ENCODE results near the gene ARAP1. TPM values are rescaled to one million over a fixed set of nuclear protein-coding genes. Genes with fewer than 3 reads are reported as not detected.

The ARAP1 gene
- polyA plus RNA-seq, 1 donor from 2014 or later, result 3.5 TPM

- no peak overlapping the region for H3K9ac ChIP-seq (ENCODE audit: low read length)
- H3K4me2 ChIP-seq (ENCODE audit: low read length), result no peak overlapping the region
- no peaks in the 10 kb centered on the region for H3K9me3 ChIP-seq (ENCODE audit: low read length)
- no peak overlapping the region for H2AFZ ChIP-seq (ENCODE audit: low read depth, low read length)
- no peaks in the 10 kb centered on the region for H3F3A ChIP-seq (ENCODE audit: insufficient read depth, low read length, poor library complexity, severe bottlenecking)
- TF ChIP-seq EZH2 (IDR thresholded peaks at IDR 0.05; ENCODE audit: borderline replicate concordance, insufficient read depth, low read length, poor library complexity, severe bottlenecking), result no peak
- TF ChIP-seq REST (IDR thresholded peaks at IDR 0.05; ENCODE audit: borderline replicate concordance), result no peak
- TF ChIP-seq MXI1 (conservative IDR thresholded peaks at IDR 0.05; ENCODE audit: poor library complexity, severe bottlenecking), result no peak
- TF ChIP-seq SMC3 (conservative IDR thresholded peaks at IDR 0.05; ENCODE audit: poor library complexity), result no peak
- no peak for TF ChIP-seq POLR2AphosphoS5 (IDR thresholded peaks at IDR 0.05)
- TF ChIP-seq TAF1 (IDR thresholded peaks at IDR 0.05; ENCODE audit: low read depth), result no peak
- no peak for TF ChIP-seq RAD21 (conservative IDR thresholded peaks at IDR 0.05)
- TF ChIP-seq, protein P1, sequence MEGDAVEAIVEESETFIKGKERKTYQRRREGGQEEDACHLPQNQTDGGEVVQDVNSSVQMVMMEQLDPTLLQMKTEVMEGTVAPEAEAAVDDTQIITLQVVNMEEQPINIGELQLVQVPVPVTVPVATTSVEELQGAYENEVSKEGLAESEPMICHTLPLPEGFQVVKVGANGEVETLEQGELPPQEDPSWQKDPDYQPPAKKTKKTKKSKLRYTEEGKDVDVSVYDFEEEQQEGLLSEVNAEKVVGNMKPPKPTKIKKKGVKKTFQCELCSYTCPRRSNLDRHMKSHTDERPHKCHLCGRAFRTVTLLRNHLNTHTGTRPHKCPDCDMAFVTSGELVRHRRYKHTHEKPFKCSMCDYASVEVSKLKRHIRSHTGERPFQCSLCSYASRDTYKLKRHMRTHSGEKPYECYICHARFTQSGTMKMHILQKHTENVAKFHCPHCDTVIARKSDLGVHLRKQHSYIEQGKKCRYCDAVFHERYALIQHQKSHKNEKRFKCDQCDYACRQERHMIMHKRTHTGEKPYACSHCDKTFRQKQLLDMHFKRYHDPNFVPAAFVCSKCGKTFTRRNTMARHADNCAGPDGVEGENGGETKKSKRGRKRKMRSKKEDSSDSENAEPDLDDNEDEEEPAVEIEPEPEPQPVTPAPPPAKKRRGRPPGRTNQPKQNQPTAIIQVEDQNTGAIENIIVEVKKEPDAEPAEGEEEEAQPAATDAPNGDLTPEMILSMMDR (IDR thresholded peaks at IDR 0.05; ENCODE audit: poor library complexity, severe bottlenecking), result no peak
- TF ChIP-seq EP300 (conservative IDR thresholded peaks at IDR 0.05; ENCODE audit: poor library complexity, severe bottlenecking), result no peak
- peaks cover 10% of the 10 kb centered on the region for H3K27me3 ChIP-seq (ENCODE audit: insufficient read depth, low read depth, low read length)
- no peaks in the 10 kb centered on the region for H3K9me2 ChIP-seq (ENCODE audit: insufficient read depth, low read length)
- no peaks in the 10 kb centered on the region for H4K20me1 ChIP-seq (ENCODE audit: insufficient read depth)
- no peak overlapping the region for H3K4me3 ChIP-seq (ENCODE audit: low read length)
- no peaks in the 10 kb centered on the region for H3K79me2 ChIP-seq (replicated peaks; ENCODE audit: insufficient read depth, low read length)
- no peaks in the 10 kb centered on the region for H3K36me3 ChIP-seq (ENCODE audit: insufficient read depth, low read length)
- H3K27ac ChIP-seq (ENCODE audit: low read length), result no peak overlapping the region
These were observed 104.3 kb downstream of the ARAP1 start for GRCh38 chr11:72647882-72648281.

GRCh38 chr11:72646472-72646871 lies 105.7 kb downstream of the ARAP1 start:
- H3K36me3 ChIP-seq (ENCODE audit: insufficient read depth, low read length), result no peaks in the 10 kb centered on the region
- no peak overlapping the region for H2AFZ ChIP-seq (ENCODE audit: low read depth, low read length)
- no peaks in the 10 kb centered on the region for H3F3A ChIP-seq (ENCODE audit: insufficient read depth, low read length, poor library complexity, severe bottlenecking)
- peaks cover 23% of the 10 kb centered on the region for H3K27me3 ChIP-seq (ENCODE audit: insufficient read depth, low read depth, low read length)
- no peaks in the 10 kb centered on the region for H3K9me3 ChIP-seq (ENCODE audit: low read length)
- no peak overlapping the region for H3K4me3 ChIP-seq (ENCODE audit: low read length)
- no peak overlapping the region for H3K9ac ChIP-seq (ENCODE audit: low read length)
- H3K79me2 ChIP-seq (replicated peaks; ENCODE audit: insufficient read depth, low read length), result no peaks in the 10 kb centered on the region
- no peaks in the 10 kb centered on the region for H3K9me2 ChIP-seq (ENCODE audit: insufficient read depth, low read length)
- TF ChIP-seq TAF1 (IDR thresholded peaks at IDR 0.05; ENCODE audit: low read depth) (no peak), SMC3 (conservative IDR thresholded peaks at IDR 0.05; ENCODE audit: poor library complexity) (no peak), EP300 (conservative IDR thresholded peaks at IDR 0.05; ENCODE audit: poor library complexity, severe bottlenecking) (no peak), EZH2 (IDR thresholded peaks at IDR 0.05; ENCODE audit: borderline replicate concordance, insufficient read depth, low read length, poor library complexity, severe bottlenecking) (no peak), POLR2AphosphoS5 (IDR thresholded peaks at IDR 0.05) (no peak), RAD21 (conservative IDR thresholded peaks at IDR 0.05) (no peak), REST (IDR thresholded peaks at IDR 0.05; ENCODE audit: borderline replicate concordance) (no peak), MXI1 (conservative IDR thresholded peaks at IDR 0.05; ENCODE audit: poor library complexity, severe bottlenecking) (no peak)
- TF ChIP-seq, protein P1 (IDR thresholded peaks at IDR 0.05; ENCODE audit: poor library complexity, severe bottlenecking), result no peak
- H3K4me2 ChIP-seq (ENCODE audit: low read length), result no peak overlapping the region
- H4K20me1 ChIP-seq (ENCODE audit: insufficient read depth), result no peaks in the 10 kb centered on the region
- H3K27ac ChIP-seq (ENCODE audit: low read length), result no peak overlapping the region

All from neural cell (in vitro differentiated cells).